ENCODE results near the gene PTMS.

DNA sequence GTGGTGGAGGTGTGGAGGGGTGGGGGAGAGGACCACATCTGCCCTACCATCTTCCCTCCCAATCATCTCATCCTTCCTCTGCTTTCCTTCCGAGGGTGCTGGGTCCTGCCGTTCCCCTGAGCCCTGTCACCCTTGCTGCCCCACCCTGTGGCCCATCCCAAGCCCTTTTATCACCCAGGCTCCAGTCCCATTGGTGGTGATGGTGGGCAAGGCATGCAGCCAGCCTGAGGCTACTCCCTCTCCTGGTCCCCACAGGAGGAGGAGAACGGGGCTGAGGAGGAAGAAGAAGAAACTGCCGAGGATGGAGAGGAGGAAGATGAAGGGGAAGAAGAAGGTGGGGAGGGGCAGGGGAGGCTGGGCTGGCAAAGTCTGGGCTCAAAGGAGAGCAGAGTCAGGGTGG is 3.5 kb downstream of the PTMS start:
- TF ChIP-seq, protein P1, sequence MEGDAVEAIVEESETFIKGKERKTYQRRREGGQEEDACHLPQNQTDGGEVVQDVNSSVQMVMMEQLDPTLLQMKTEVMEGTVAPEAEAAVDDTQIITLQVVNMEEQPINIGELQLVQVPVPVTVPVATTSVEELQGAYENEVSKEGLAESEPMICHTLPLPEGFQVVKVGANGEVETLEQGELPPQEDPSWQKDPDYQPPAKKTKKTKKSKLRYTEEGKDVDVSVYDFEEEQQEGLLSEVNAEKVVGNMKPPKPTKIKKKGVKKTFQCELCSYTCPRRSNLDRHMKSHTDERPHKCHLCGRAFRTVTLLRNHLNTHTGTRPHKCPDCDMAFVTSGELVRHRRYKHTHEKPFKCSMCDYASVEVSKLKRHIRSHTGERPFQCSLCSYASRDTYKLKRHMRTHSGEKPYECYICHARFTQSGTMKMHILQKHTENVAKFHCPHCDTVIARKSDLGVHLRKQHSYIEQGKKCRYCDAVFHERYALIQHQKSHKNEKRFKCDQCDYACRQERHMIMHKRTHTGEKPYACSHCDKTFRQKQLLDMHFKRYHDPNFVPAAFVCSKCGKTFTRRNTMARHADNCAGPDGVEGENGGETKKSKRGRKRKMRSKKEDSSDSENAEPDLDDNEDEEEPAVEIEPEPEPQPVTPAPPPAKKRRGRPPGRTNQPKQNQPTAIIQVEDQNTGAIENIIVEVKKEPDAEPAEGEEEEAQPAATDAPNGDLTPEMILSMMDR (IDR thresholded peaks at IDR 0.05; ENCODE audit: poor library complexity), result no peak
- no peak for TF ChIP-seq EZH2phosphoT487 (IDR thresholded peaks at IDR 0.05; ENCODE audit: low read depth, severe bottlenecking, unreplicated experiment)
- no peak for TF ChIP-seq EZH2 (IDR thresholded peaks at IDR 0.05; ENCODE audit: borderline replicate concordance)
